HEK293 (cell line): ENCODE measurements around the gene AGAP5.

Experiments
- CTCF ChIP-seq: fragments of 450-650 bp; formaldehyde crosslinking; IDR thresholded peaks from 2 replicates; pipeline ENCODE4 v1.5.1; 2016; ENCODE audit warnings: missing biosample characterization, missing genetic modification characterization
- ELK4 ChIP-seq: IDR thresholded peaks from 2 replicates; pipeline ENCODE4 v1.6.1; 2011; ENCODE audit warnings: mild to moderate bottlenecking, low read depth, low read length, borderline replicate concordance
- KLF16 ChIP-seq: fragments of 450-650 bp; formaldehyde crosslinking; IDR thresholded peaks from 2 replicates; pipeline ENCODE4 v1.5.1; 2017; ENCODE audit warnings: missing biosample characterization, missing genetic modification characterization
- PRDM4 ChIP-seq: fragments of 450-650 bp; formaldehyde crosslinking; IDR thresholded peaks from 2 replicates; pipeline ENCODE4 v1.5.1; 2017; ENCODE audit warnings: missing biosample characterization, missing genetic modification characterization
- ZBTB7A ChIP-seq: fragments of 450-650 bp; formaldehyde crosslinking; IDR thresholded peaks from 2 replicates; pipeline ENCODE4 v1.5.1; 2016; ENCODE audit warnings: low read depth, missing biosample characterization, missing genetic modification characterization
- ZNF112 ChIP-seq: fragments of 450-650 bp; formaldehyde crosslinking; IDR thresholded peaks from 2 replicates; pipeline ENCODE4 v1.5.0; 2017; ENCODE audit warnings: missing biosample characterization, missing genetic modification characterization
- ZNF138 ChIP-seq: fragments of 450-650 bp; formaldehyde crosslinking; IDR thresholded peaks from 2 replicates; pipeline ENCODE4 v1.5.1; 2016; ENCODE audit warnings: missing biosample characterization, missing genetic modification characterization, borderline replicate concordance
- ZNF18 ChIP-seq: fragments of 450-650 bp; formaldehyde crosslinking; IDR thresholded peaks from 2 replicates; pipeline ENCODE4 v1.5.1; 2016; ENCODE audit warnings: missing biosample characterization, missing genetic modification characterization
- ZNF292 ChIP-seq: fragments of 450-650 bp; formaldehyde crosslinking; IDR thresholded peaks from 2 replicates; pipeline ENCODE4 v1.5.1; 2016; ENCODE audit warnings: low read depth, missing biosample characterization, missing genetic modification characterization, borderline replicate concordance
- ZNF473 ChIP-seq: fragments of 450-650 bp; formaldehyde crosslinking; IDR thresholded peaks from 2 replicates; pipeline ENCODE4 v1.5.1; 2017; ENCODE audit warnings: missing biosample characterization, missing genetic modification characterization
- ZNF529 ChIP-seq: fragments of 450-650 bp; formaldehyde crosslinking; IDR thresholded peaks from 2 replicates; pipeline ENCODE4 v1.5.1; 2017; ENCODE audit warnings: missing genetic modification characterization, missing biosample characterization; ENCODE audit not compliant: insufficient replicate concordance
- ZNF677 ChIP-seq: fragments of 450-650 bp; IDR thresholded peaks from 2 replicates; pipeline ENCODE4 v1.5.0; 2018; ENCODE audit warnings: missing biosample characterization, mild to moderate bottlenecking, missing genetic modification characterization, moderate library complexity

- TF ChIP-seq ELK4, result no peak
- TF ChIP-seq ZNF473 (tag by site-specific recombination), result no peak
- no peak for TF ChIP-seq ZNF138 (tag by site-specific recombination)
- TF ChIP-seq ZNF529 (tag by site-specific recombination), result no peak
- no peak for TF ChIP-seq ZNF292
- TF ChIP-seq ZNF677 (tag by site-specific recombination), result no peak
- no peak for TF ChIP-seq CTCF
- no peak for TF ChIP-seq ZBTB7A (tag by site-specific recombination)
- TF ChIP-seq KLF16 (tag by site-specific recombination), result no peak
- no peak for TF ChIP-seq ZNF18 (tag by site-specific recombination)
- no peak for TF ChIP-seq PRDM4 (tag by site-specific recombination)
- TF ChIP-seq ZNF112, result no peak
These were observed 63.5 kb downstream of the AGAP5 start for GRCh38 chr10:73634421-73634820.
